PC-3 (cell line): ENCODE results near the gene UCKL1. TPM values are rescaled to one million over a fixed set of nuclear protein-coding genes. Genes with fewer than 3 reads are reported as not detected.

Experiments
- ATAC-seq: fragments of 200-7000 bp; cut with Tn5 transposase; 2 replicates; pipeline ENCODE4 v1.9.1; 2020; ENCODE audit warnings: mild to moderate bottlenecking, moderate library complexity
- BruUV-seq: library from RNA; stranded (reverse); fragments of 400-500 nt; replicated peaks from 2 replicates; lab custom pipeline; 2021; lab: Mats Ljungman, UMichigan
- CTCF ChIA-PET: fragments of 300-600 bp; sonication (Branson Sonifier 250); formaldehyde crosslinking; loops from one replicate; lab custom pipeline; 2022; ENCODE audit warnings: antibody characterized with exemption; lab: Charles Lee
- POLR2A ChIA-PET: fragments of 300-600 bp; sonication (Branson Sonifier 250); formaldehyde crosslinking; loops from one replicate; lab custom pipeline; 2022; ENCODE audit warnings: antibody characterized with exemption; ENCODE audit not compliant: unreplicated experiment; lab: Charles Lee
- DNase-seq: peaks from one replicate; pipeline ENCODE4 v3.0.0-alpha.2; 2015
- H2AFZ ChIP-seq: fragments of 300-600 bp; sonication (generic); 2 replicates; pipeline ENCODE4 v1.6.0; 2016; ENCODE audit warnings: antibody characterized with exemption, low read length
- H3F3A ChIP-seq: fragments of 300-600 bp; sonication (generic); one replicate; pipeline ENCODE4 v1.6.0; 2017; ENCODE audit warnings: antibody characterized with exemption, low read length, control low read depth, mild to moderate bottlenecking; ENCODE audit not compliant: unreplicated experiment
- H3K27ac ChIP-seq: fragments of 300-600 bp; sonication (generic); 2 replicates; pipeline ENCODE4 v1.5.1; 2016; ENCODE audit warnings: mild to moderate bottlenecking, low read length
- H3K27me3 ChIP-seq: fragments of 300-600 bp; sonication (generic); 2 replicates; pipeline ENCODE4 v1.6.1; 2016; ENCODE audit warnings: low read length, mixed read lengths
- H3K36me3 ChIP-seq: fragments of 300-600 bp; sonication (generic); 2 replicates; pipeline ENCODE4 v1.6.1; 2016; ENCODE audit warnings: low read depth, mixed run types, low read length, mixed read lengths
- H3K4me1 ChIP-seq: fragments of 300-600 bp; sonication (generic); 2 replicates; pipeline ENCODE4 v1.5.1; 2016; ENCODE audit warnings: low read length; ENCODE audit not compliant: insufficient read depth
- H3K4me2 ChIP-seq: fragments of 300-600 bp; sonication (generic); 2 replicates; pipeline ENCODE4 v1.6.0; 2016; ENCODE audit warnings: low read length
- H3K4me3 ChIP-seq: fragments of 300-600 bp; sonication (generic); 2 replicates; pipeline ENCODE4 v1.5.1; 2016; ENCODE audit warnings: mild to moderate bottlenecking, low read length, mixed read lengths
- H3K79me2 ChIP-seq: fragments of 300-600 bp; sonication (generic); 2 replicates; pipeline ENCODE4 v1.6.1; 2017; ENCODE audit warnings: low read length, mixed read lengths
- H3K9ac ChIP-seq: fragments of 300-600 bp; sonication (generic); 2 replicates; pipeline ENCODE4 v1.6.0; 2016; ENCODE audit warnings: mild to moderate bottlenecking, low read length
- H3K9me2 ChIP-seq: fragments of 300-600 bp; sonication (generic); replicated peaks from 2 replicates; pipeline ENCODE4 v1.6.1; 2016; ENCODE audit warnings: mixed run types, low read length, mixed read lengths
- H3K9me3 ChIP-seq: fragments of 300-600 bp; sonication (generic); 2 replicates; pipeline ENCODE4 v1.6.1; 2016; ENCODE audit warnings: low read length, mixed read lengths
- H4K20me1 ChIP-seq: fragments of 300-600 bp; sonication (generic); 2 replicates; pipeline ENCODE4 v1.6.1; 2016; ENCODE audit warnings: low read length, mixed read lengths
- EZH2 ChIP-seq: fragments of 300-600 bp; sonication (generic); IDR thresholded peaks from one replicate; pipeline ENCODE4 v1.6.1; 2017; ENCODE audit warnings: antibody characterized with exemption, mild to moderate bottlenecking, low read length; ENCODE audit not compliant: unreplicated experiment
- EZH2phosphoT487 ChIP-seq: fragments of 300-600 bp; sonication (generic); IDR thresholded peaks from 2 replicates; pipeline ENCODE4 v1.6.1; 2018; ENCODE audit warnings: mild to moderate bottlenecking, antibody characterized with exemption, low read length, borderline replicate concordance
- intact Hi-C: fragments of 100-400 bp; cut with micrococcal nuclease; formaldehyde crosslinking; loops from 2 replicates; pipeline ENCODE4 v1.9.0; 2023
- total RNA-seq: library from RNA; depleted of rRNA; stranded (reverse); fragments of >200 nt; gene quantifications from 2 replicates; pipeline ENCODE4 v1.2.3, GENCODE V29; 2014
- TF ChIP-seq, protein P1 (sequence below): fragments of 300-600 bp; sonication (generic); conservative IDR thresholded peaks from 2 replicates; pipeline ENCODE4 v1.5.1; 2017; ENCODE audit warnings: antibody characterized with exemption, low read depth, mild to moderate bottlenecking, low read length

Gene UCKL1
- total RNA-seq, 1 experiment from 2014 or later = 37.2 TPM

DNA sequence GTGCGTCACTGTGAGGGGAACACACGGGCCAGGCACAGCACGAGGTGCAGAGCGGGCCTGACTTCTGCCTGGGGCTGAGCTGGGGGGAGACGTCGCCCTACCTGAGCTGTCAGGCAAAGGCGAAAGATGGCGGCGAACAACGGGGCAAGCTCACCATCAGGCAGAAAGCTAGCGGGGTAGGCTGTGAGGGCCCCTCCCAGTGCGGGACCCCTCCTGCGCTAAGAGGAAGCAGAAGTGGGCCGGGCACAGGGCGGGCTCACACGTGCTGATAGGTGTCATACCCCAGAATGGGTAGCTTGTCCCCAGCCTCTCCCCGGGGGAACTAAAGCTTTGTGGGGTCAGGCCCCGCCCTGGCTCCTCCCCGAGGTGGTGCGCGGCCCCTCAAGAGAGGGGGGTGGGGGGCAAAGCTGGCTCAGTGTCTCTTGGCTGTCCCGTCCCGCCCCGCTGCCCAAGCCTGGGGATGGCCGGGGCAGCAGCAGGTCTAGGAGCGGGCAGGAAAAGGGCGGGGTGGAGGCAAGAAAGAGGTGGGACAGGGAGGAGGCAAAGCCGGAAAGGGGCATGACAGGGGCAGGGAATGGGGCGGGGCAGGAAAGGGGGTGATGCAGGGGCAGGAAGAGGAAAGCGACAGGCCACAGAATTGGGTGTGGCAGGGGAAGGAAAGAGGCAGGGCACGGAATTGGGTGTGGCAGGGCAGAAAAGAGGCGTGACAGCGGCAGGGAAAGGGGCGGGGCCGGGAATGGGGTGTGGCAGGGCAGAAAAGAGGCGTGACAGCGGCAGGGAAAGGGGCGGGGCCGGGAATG lies 14.7 kb downstream of the UCKL1 start:
- no peak overlapping the region for H3K9ac ChIP-seq
- H4K20me1 ChIP-seq = peaks cover 16% of the 10 kb centered on the region; the same call in 1 of the 2 replicates
- no peaks in the 10 kb centered on the region for H3K9me2 ChIP-seq
- POLR2A ChIA-PET = no interaction called here
- H3K9me3 ChIP-seq = no peaks in the 10 kb centered on the region
- peaks cover 4% of the 10 kb centered on the region; the same call in 1 of the 2 replicates for H3K4me1 ChIP-seq
- TF ChIP-seq, protein P1, sequence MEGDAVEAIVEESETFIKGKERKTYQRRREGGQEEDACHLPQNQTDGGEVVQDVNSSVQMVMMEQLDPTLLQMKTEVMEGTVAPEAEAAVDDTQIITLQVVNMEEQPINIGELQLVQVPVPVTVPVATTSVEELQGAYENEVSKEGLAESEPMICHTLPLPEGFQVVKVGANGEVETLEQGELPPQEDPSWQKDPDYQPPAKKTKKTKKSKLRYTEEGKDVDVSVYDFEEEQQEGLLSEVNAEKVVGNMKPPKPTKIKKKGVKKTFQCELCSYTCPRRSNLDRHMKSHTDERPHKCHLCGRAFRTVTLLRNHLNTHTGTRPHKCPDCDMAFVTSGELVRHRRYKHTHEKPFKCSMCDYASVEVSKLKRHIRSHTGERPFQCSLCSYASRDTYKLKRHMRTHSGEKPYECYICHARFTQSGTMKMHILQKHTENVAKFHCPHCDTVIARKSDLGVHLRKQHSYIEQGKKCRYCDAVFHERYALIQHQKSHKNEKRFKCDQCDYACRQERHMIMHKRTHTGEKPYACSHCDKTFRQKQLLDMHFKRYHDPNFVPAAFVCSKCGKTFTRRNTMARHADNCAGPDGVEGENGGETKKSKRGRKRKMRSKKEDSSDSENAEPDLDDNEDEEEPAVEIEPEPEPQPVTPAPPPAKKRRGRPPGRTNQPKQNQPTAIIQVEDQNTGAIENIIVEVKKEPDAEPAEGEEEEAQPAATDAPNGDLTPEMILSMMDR = no peak
- no peak for TF ChIP-seq EZH2
- no peak for TF ChIP-seq EZH2phosphoT487
- H3K4me2 ChIP-seq = no peak overlapping the region
- BruUV-seq = no TSS peak
- peaks cover 9% of the 10 kb centered on the region for H3F3A ChIP-seq
- no peak overlapping the region for H3K4me3 ChIP-seq
- intact Hi-C loops = no loop called here
- H3K79me2 ChIP-seq = peaks cover 10% of the 10 kb centered on the region
- H3K27me3 ChIP-seq = no peaks in the 10 kb centered on the region
- H3K36me3 ChIP-seq = peaks cover 23% of the 10 kb centered on the region
- DNase-seq (peak; percentile 54), ATAC-seq (peak; percentile 41)
- CTCF ChIA-PET = interaction anchor here (0.5 kb wide), 1 partner anchor 440 kb away, joined by 3 read pairs; no protein-coding TSS in a partner anchor
- H3K27ac ChIP-seq = peak overlapping the region; percentile 55
- no peak overlapping the region for H2AFZ ChIP-seq

DNA sequence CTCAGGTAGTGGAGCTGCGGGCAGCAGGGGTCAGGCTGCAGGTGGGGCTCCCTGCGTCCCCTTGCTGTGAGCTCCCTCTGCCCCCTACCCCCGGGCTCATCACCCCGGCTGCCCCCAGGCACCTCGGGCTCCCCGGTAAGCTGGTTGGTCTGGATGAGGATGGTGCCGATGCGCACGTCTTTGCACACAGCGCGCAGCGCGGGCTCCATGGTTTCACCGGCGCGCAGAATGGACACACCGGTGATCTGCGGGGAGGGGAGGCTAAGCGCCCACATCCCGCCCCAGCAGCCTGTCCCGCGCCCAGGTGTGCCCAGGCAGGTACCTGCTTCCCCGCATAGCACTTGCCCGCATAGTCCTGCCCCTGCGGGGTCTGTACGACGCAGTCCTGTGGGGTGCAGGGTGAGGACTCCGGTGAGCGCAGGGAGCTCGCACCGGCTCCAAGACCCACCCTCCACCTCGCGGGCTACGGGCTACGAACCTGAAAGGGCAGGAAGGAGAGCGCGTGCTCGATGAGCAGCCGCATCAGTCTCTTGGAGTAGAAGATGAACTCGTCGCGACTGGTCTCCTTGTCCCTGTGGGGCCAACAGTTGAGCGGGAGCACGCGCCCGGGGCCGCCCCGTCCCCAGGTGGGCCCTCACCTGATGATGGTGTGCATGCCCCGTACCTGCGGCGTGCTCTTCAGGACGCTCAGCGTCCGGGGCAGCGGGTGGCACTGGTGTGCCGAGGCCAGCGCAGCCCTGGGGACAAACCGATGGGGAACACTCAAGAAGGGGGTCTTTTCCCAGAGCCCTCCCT lies 15.5 kb downstream of the UCKL1 start:
- peaks cover 2% of the 10 kb centered on the region; the same call in 1 of the 2 replicates for H3K79me2 ChIP-seq
- CTCF ChIA-PET = no interaction called here
- H3K36me3 ChIP-seq = peaks cover 22% of the 10 kb centered on the region
- H3K27me3 ChIP-seq = no peaks in the 10 kb centered on the region
- H3F3A ChIP-seq = peaks cover 9% of the 10 kb centered on the region
- no peak for ATAC-seq
- no peak for DNase-seq
- POLR2A ChIA-PET = no interaction called here
- H3K27ac ChIP-seq = no peak overlapping the region
- no peak overlapping the region for H3K9ac ChIP-seq
- peaks cover 16% of the 10 kb centered on the region; the same call in 1 of the 2 replicates for H4K20me1 ChIP-seq
- no TSS peak for BruUV-seq
- H3K4me1 ChIP-seq = peaks cover 4% of the 10 kb centered on the region; the same call in 1 of the 2 replicates
- no peaks in the 10 kb centered on the region for H3K9me3 ChIP-seq
- intact Hi-C loops = no loop called here
- no peak overlapping the region for H2AFZ ChIP-seq
- H3K4me2 ChIP-seq = no peak overlapping the region
- no peak overlapping the region for H3K4me3 ChIP-seq
- TF ChIP-seq EZH2phosphoT487 (no peak), EZH2 (no peak)
- TF ChIP-seq, protein P1 = no peak
- H3K9me2 ChIP-seq = no peaks in the 10 kb centered on the region
